Right kidney (tissue), 1 donor: ENCODE measurements around the gene PSMA6.

Experiments
- DNase-seq: peaks from one replicate; pipeline ENCODE4 v3.0.0-alpha.2; 2016

The PSMA6 gene

GRCh38 chr14:35367056-35367372 is 74.8 kb downstream of the PSMA6 start:
- DNase-seq = no peak
